K562 (cell line): ENCODE results near the gene AKR1A1. TPM values are rescaled to one million over a fixed set of nuclear protein-coding genes. Genes with fewer than 3 reads are reported as not detected.

ENCODE experiments used
- COPS2 ChIP-seq: fragments of 450-650 bp; conservative IDR thresholded peaks from 2 replicates; pipeline ENCODE4 v1.6.1; 2016; ENCODE audit warnings: mild to moderate bottlenecking, moderate library complexity
- IRF2 ChIP-seq: sonication (generic); formaldehyde crosslinking; IDR thresholded peaks from 2 replicates; pipeline ENCODE4 v1.8.1; 2022; ENCODE audit warnings: mild to moderate bottlenecking, missing genetic modification reagents
- MYNN ChIP-seq, 2 experiments: sonication (generic); formaldehyde crosslinking in 1 of 2; IDR thresholded peaks; 2 replicates each; pipeline versions ENCODE4 v1.5.0 to v1.6.1; 2016 to 2020; ENCODE audit warnings: antibody characterized with exemption in 1 of 2, missing genetic modification reagents in 1 of 2
- NR4A1 ChIP-seq, 2 experiments: fragments of 250-450 bp in 1 of 2; fragments of 450-650 bp in 1 of 2; sonication (Bioruptor Pico) in 1 of 2; IDR thresholded peaks; 2 replicates each; pipeline versions ENCODE4 v1.4.0 to v1.6.1; 2016 to 2020; ENCODE audit warnings: mild to moderate bottlenecking in 2 of 2, missing compliant biosample characterization in 1 of 2, missing genetic modification characterization in 1 of 2, moderate library complexity in 1 of 2
- POLR2A ChIP-seq: fragments of 450-650 bp; conservative IDR thresholded peaks from 2 replicates; pipeline ENCODE4 v1.6.1; 2016
- RBFOX2 ChIP-seq: fragments of 200-400 bp; formaldehyde crosslinking; IDR thresholded peaks from 2 replicates; pipeline ENCODE4 v1.6.1; 2017; ENCODE audit warnings: low read depth, mild to moderate bottlenecking, low read length, moderate library complexity
- STAG1 ChIP-seq: sonication (generic); formaldehyde crosslinking; IDR thresholded peaks from 2 replicates; pipeline ENCODE4 v1.5.0; 2020; ENCODE audit warnings: missing genetic modification reagents, borderline replicate concordance
- TEAD2 ChIP-seq: fragments of 450-650 bp; IDR thresholded peaks from 2 replicates; pipeline ENCODE4 v1.6.1; 2016; ENCODE audit warnings: missing genetic modification characterization, control low read depth, missing compliant biosample characterization
- TRIM24 ChIP-seq, 2 experiments: fragments of 450-650 bp; IDR thresholded peaks; 2 replicates each; pipeline ENCODE4 v1.6.1; 2016
- polyA plus RNA-seq, 8 experiments: library from polyadenylated mRNA; depleted of rRNA in 4 of 8; stranded (reverse) in 5 of 8; unstranded in 3 of 8; fragments of >200 nt; fragmentation: Nextera tagmentation in 2 of 8; fragmentation: Illumina TruSeq in 1 of 8; extraction: Ambion mirVana in 2 of 8; extraction: Trizol in 1 of 8; gene quantifications; 2 replicates each; pipeline versions ENCODE4 v1.2.1 to v1.2.3, GENCODE V29; 2011 to 2014; ENCODE audit warnings: inconsistent platforms in 1 of 8, missing spikeins in 1 of 8
- total RNA-seq, 7 experiments: library from RNA; depleted of rRNA in 6 of 7; stranded (reverse); fragments of >200 nt in 6 of 7; fragmentation: Illumina TruSeq in 2 of 7; extraction: Trizol in 2 of 7; gene quantifications; 2 replicates each; pipeline versions ENCODE4 v1.2.1 to v1.2.3, GENCODE V29; 2011 to 2021; ENCODE audit warnings: low replicate concordance in 1 of 7
- TF ChIP-seq, protein P1 (sequence below), 2 experiments: fragments of 450-650 bp; IDR thresholded peaks; 2 replicates each; pipeline ENCODE4 v1.6.1; 2016; ENCODE audit warnings: mild to moderate bottlenecking in 2 of 2, borderline replicate concordance in 1 of 2, low read depth in 1 of 2, moderate library complexity in 1 of 2
- TF ChIP-seq, protein P2 (sequence below): fragments of 150-350 bp; conservative IDR thresholded peaks from 2 replicates; pipeline ENCODE4 v1.6.1; 2014; ENCODE audit warnings: low read length
- TF ChIP-seq, protein P3 (sequence below), 2 experiments: IDR thresholded peaks in 1 of 2; conservative IDR thresholded peaks in 1 of 2; 2 replicates each; pipeline ENCODE4 v1.6.1; 2016; ENCODE audit warnings: low read depth in 2 of 2, mild to moderate bottlenecking in 1 of 2, missing compliant biosample characterization in 1 of 2, missing genetic modification characterization in 1 of 2, moderate library complexity in 1 of 2

Gene AKR1A1
- total and polyA plus RNA-seq, 9 of the 15 experiments (the other 6 are each of a cell fraction or from before 2014, with no cell fraction given), result 68.6 to 211 (median 132) TPM

DNA sequence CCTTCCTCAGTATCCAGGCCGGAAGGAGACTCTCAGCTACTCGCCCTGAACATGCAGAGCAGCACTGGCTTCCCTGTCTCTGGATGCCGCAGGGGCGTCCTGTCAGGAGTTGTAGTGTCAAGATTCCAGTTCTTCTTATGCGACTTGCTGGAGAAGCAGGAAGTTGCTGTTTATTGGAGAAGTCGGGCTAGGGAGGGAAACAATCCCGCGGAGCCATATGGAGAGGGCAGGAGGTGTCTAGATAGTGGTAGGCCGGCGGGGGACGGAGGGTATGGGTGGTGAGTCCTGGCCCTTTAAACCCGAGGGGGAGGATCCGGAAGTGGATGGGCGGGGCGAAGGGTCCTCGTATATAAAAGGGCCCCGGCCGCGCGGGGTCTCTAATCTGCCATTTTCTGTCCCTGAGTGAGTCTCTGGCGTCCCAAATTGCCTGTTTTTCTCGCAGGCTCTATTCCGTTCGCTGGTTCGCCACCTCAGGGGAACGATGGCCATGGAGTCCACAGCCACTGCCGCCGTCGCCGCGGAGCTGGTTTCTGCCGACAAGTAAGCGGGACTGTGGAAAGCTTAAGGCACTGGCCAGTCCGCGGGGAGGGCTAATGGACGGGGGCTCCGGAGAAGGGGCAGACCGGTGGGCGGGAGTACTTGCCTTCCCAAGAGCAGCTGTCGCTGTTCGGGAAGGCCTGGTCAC, 33.2 kb downstream of the AKR1A1 start, which contains the start of gene NASP (continued):
- TF ChIP-seq, protein P1, sequence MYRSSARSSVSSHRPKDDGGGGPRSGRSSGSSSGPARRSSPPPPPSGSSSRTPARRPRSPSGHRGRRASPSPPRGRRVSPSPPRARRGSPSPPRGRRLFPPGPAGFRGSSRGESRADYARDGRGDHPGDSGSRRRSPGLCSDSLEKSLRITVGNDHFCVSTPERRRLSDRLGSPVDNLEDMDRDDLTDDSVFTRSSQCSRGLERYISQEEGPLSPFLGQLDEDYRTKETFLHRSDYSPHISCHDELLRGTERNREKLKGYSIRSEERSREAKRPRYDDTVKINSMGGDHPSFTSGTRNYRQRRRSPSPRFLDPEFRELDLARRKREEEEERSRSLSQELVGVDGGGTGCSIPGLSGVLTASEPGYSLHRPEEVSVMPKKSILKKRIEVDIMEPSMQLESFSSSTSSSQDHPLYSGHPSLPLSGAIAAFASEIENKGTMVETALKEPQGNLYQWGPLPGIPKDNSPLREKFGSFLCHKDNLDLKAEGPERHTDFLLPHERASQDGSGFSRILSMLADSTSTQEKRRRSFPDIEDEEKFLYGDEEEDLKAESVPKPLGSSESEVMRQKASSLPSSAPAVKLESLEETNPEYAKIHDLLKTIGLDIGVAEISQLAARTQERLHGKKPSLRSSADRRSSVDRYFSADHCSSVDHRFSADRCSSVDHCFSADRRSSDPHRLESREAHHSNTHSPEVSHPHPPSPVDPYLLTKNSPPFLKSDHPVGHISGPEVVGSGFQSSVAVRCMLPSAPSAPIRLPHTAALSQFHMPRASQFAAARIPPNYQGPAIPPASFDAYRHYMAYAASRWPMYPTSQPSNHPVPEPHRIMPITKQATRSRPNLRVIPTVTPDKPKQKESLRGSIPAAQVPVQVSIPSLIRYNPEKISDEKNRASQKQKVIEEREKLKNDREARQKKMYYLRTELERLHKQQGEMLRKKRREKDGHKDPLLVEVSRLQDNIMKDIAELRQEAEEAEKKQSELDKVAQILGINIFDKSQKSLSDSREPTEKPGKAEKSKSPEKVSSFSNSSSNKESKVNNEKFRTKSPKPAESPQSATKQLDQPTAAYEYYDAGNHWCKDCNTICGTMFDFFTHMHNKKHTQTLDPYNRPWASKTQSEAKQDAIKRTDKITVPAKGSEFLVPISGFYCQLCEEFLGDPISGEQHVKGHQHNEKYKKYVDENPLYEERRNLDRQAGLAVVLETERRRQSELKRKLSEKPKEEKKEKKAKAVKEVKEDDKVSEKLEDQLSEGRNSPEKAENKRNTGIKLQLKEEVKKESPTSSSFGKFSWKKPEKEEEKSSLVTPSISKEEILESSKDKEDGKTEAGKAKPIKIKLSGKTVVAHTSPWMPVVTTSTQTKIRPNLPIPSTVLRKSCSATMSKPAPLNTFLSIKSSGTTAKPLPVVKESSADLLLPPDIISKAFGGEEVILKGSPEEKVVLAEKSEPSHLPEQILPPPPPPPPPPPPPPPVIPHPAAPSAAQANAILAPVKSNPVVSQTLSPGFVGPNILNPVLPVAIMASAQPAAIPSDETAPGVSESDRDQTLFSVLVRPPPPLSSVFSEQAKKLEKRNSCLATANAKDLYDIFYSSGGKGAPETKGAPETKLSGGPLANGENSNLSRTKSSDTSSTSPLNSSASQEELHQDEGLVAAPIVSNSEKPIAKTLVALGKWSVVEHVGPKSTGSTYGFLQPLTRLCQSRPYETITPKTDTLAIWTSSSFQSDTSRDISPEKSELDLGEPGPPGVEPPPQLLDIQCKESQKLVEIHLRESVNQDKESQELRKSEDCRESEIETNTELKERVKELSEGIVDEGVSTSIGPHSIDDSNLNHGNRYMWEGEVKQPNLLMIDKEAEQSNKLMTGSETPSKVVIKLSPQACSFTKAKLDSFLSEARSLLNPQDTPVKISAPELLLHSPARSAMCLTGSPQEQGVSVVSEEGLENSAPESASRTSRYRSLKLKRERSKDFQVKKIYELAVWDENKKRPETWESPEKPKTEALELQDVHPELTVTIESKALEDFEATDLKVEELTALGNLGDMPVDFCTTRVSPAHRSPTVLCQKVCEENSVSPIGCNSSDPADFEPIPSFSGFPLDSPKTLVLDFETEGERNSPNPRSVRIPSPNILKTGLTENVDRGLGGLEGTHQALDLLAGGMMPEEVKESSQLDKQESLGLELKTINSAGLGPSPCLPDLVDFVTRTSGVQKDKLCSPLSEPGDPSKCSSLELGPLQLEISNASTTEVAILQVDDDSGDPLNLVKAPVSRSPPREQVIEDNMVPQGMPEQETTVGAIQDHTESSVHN (IDR thresholded peaks at IDR 0.05; ENCODE audit: borderline replicate concordance in 1 of 2, low read depth in 1 of 2), result 0 out of 4 replicates have a peak, but pooled peaks of 1 of the 2 experiments have one; percentile 23
- TF ChIP-seq TRIM24 (IDR thresholded peaks at IDR 0.05), result peak in 1 of 2 experiments; percentile 25; a peak in 1 of 4 replicates
- TF ChIP-seq, protein P2, sequence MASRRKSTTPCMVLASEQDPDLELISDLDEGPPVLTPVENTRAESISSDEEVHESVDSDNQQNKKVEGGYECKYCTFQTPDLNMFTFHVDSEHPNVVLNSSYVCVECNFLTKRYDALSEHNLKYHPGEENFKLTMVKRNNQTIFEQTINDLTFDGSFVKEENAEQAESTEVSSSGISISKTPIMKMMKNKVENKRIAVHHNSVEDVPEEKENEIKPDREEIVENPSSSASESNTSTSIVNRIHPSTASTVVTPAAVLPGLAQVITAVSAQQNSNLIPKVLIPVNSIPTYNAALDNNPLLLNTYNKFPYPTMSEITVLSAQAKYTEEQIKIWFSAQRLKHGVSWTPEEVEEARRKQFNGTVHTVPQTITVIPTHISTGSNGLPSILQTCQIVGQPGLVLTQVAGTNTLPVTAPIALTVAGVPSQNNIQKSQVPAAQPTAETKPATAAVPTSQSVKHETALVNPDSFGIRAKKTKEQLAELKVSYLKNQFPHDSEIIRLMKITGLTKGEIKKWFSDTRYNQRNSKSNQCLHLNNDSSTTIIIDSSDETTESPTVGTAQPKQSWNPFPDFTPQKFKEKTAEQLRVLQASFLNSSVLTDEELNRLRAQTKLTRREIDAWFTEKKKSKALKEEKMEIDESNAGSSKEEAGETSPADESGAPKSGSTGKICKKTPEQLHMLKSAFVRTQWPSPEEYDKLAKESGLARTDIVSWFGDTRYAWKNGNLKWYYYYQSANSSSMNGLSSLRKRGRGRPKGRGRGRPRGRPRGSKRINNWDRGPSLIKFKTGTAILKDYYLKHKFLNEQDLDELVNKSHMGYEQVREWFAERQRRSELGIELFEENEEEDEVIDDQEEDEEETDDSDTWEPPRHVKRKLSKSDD, result no peak; the same call in 1 of the 2 replicates
- TF ChIP-seq NR4A1 (CRISPR knock-in tag; IDR thresholded peaks at IDR 0.05), result no peak
- TF ChIP-seq NR4A1 (tag; IDR thresholded peaks at IDR 0.05), result 0 out of 2 replicates have a peak, but pooled peaks have one; percentile 17
- TF ChIP-seq RBFOX2, result no peak
- TF ChIP-seq, protein P3, sequence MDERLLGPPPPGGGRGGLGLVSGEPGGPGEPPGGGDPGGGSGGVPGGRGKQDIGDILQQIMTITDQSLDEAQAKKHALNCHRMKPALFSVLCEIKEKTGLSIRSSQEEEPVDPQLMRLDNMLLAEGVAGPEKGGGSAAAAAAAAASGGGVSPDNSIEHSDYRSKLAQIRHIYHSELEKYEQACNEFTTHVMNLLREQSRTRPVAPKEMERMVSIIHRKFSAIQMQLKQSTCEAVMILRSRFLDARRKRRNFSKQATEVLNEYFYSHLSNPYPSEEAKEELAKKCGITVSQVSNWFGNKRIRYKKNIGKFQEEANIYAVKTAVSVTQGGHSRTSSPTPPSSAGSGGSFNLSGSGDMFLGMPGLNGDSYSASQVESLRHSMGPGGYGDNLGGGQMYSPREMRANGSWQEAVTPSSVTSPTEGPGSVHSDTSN (CRISPR knock-in tag; IDR thresholded peaks at IDR 0.05; ENCODE audit: low read depth), result no peak
- TF ChIP-seq, protein P3 (tag; conservative IDR thresholded peaks at IDR 0.05; ENCODE audit: low read depth), result no peak
- peak; percentile 26; the same call in 1 of the 2 replicates for TF ChIP-seq STAG1 (CRISPR knock-in tag)
- TF ChIP-seq TEAD2 (tag), result no peak
- peak; percentile 69; the same call in 1 of the 2 replicates for TF ChIP-seq IRF2 (CRISPR knock-in tag)
- no peak for TF ChIP-seq COPS2
- 0 out of 2 replicates have a peak, but pooled peaks have one; percentile 31 for TF ChIP-seq MYNN (IDR thresholded peaks at IDR 0.05)
- no peak for TF ChIP-seq MYNN (CRISPR knock-in tag; IDR thresholded peaks at IDR 0.05)
- TF ChIP-seq POLR2A, result peak; percentile 100
